Chondrocyte (in vitro differentiated cells): Measurements from ENCODE around the gene ZMYND15. TPM values are rescaled to one million over a fixed set of nuclear protein-coding genes. Genes with fewer than 3 reads are reported as not detected.

Source experiments
- DNase-seq: peaks from one replicate; pipeline ENCODE4 v3.0.0; 2021; ENCODE audit warnings: mixed read lengths, low spot score
- H3K27ac Mint-ChIP-seq: one replicate; pipeline ENCODE4 v1.8.0; 2021; ENCODE audit warnings: mild to moderate bottlenecking, moderate library complexity, mixed read lengths; ENCODE audit not compliant: unreplicated experiment
- H3K27me3 Mint-ChIP-seq: 2 replicates; pipeline ENCODE4 v1.8.0; 2021; ENCODE audit warnings: low read depth, mixed read lengths
- H3K36me3 Mint-ChIP-seq: 2 replicates; pipeline ENCODE4 v1.8.0; 2021; ENCODE audit warnings: low read depth, mixed read lengths
- H3K4me1 Mint-ChIP-seq: 2 replicates; pipeline ENCODE4 v1.8.0; 2021; ENCODE audit warnings: low read depth, mild to moderate bottlenecking, mixed read lengths
- H3K4me3 Mint-ChIP-seq: one replicate; pipeline ENCODE4 v1.8.0; 2021; ENCODE audit warnings: mild to moderate bottlenecking, moderate library complexity, mixed read lengths; ENCODE audit not compliant: unreplicated experiment
- H3K9me3 Mint-ChIP-seq: 2 replicates; pipeline ENCODE4 v1.8.0; 2021; ENCODE audit warnings: low read depth, mixed read lengths
- total RNA-seq: library from RNA; stranded (reverse); gene quantifications from 3 replicates; pipeline ENCODE4 v1.2.1, GENCODE V29; 2021
- TF ChIP-seq, protein P1 (sequence below): fragments of 200-600 bp; sonication (generic); IDR thresholded peaks from 2 replicates; pipeline ENCODE4 v1.5.0; 2021; ENCODE audit warnings: antibody characterized with exemption, mild to moderate bottlenecking, moderate library complexity

ZMYND15 gene
- total RNA-seq, 1 donor from 2014 or later, result 0.45 TPM

DNA sequence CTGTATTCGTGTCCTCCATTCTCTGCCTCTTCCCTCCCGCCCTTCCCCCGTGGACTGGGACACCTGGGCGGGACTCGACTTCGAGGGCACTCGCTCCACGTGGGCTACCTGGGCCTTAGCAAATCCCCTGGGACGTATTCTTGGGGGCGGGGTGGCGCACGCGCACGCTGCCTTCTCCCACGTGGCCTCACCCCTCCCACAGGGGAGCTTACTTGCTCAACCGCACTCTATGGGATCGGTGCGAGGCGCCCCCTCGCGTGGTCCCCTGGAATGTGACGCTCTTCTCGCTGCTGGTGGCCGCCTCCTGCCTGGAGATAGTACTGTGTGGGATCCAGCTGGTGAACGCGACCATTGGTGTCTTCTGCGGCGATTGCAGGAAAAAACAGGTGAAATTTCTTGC is 43.0 kb downstream of the ZMYND15 start:
- Mint-ChIP-seq H3K36me3 (no peaks in the 10 kb centered on the region), H3K4me3 (no peak overlapping the region), H3K4me1 (no peaks in the 10 kb centered on the region), H3K9me3 (no peaks in the 10 kb centered on the region), H3K27me3 (peaks cover 17% of the 10 kb centered on the region), H3K27ac (no peak overlapping the region)
- DNase-seq, result no peak
- TF ChIP-seq, protein P1, sequence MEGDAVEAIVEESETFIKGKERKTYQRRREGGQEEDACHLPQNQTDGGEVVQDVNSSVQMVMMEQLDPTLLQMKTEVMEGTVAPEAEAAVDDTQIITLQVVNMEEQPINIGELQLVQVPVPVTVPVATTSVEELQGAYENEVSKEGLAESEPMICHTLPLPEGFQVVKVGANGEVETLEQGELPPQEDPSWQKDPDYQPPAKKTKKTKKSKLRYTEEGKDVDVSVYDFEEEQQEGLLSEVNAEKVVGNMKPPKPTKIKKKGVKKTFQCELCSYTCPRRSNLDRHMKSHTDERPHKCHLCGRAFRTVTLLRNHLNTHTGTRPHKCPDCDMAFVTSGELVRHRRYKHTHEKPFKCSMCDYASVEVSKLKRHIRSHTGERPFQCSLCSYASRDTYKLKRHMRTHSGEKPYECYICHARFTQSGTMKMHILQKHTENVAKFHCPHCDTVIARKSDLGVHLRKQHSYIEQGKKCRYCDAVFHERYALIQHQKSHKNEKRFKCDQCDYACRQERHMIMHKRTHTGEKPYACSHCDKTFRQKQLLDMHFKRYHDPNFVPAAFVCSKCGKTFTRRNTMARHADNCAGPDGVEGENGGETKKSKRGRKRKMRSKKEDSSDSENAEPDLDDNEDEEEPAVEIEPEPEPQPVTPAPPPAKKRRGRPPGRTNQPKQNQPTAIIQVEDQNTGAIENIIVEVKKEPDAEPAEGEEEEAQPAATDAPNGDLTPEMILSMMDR, result no peak

DNA sequence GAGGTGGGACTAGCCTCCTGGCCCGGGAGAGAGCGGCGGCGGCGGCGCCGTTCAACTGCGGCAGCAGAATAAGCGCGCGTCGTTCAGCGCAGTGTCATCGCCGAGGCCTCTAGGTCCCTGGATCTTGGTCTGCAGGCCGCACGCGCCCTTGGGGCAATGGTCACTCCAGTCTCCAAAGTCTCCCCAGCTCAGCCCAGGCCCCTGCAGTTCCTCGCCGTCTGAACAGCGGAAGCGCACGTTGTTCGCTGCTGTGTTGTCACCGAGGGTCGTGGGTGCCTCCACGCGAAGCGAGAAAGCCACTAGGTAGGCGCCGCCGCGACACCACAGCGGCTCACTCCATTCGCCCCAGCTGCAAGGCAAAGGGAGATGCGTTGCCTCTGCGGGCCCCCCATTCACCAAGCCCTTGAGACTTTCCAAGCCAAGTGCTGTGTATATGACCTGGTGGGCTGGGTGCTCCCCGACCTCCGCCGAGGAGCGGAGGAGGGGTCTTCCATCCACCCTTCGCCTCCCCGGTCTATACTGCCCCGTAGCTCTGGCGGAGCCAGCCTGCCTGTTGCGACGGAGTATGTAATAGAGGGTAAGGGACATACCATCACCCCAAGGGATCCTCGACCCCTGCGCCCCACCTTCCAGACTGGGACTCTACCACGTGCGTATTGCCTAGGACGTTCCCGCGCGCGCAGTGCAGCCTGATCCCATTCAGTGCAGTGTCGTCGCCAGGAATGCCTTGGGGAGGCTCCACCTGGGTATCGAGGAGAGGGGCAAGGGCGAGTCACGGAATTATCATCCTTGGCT is 45.9 kb downstream of the ZMYND15 start:
- peaks cover 8% of the 10 kb centered on the region for H3K27me3 Mint-ChIP-seq
- no peak overlapping the region for H3K27ac Mint-ChIP-seq
- no peaks in the 10 kb centered on the region for H3K9me3 Mint-ChIP-seq
- no peak for DNase-seq
- no peak overlapping the region for H3K4me3 Mint-ChIP-seq
- H3K4me1 Mint-ChIP-seq, result peaks cover 15% of the 10 kb centered on the region
- no peaks in the 10 kb centered on the region for H3K36me3 Mint-ChIP-seq
- TF ChIP-seq, protein P1, result no peak

DNA sequence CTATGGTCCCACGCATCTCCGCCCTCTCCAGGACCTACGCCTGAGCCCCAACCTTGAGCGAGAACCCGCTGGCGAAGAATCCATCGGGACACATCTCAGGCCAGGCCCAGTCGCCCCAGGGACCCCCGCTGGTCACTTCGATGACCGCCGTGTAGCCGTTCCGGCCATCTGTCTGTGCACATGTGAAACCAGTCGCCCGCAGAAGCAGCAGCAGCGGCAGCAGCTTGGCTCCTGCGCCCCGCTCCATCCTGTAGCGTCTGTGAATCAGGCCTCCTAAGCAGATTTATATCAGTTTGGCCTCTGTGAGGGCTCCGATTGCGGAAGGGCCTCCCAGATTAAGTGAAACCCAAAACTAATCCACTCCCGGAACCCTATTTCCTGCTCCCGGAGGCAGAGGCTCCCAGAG is 46.5 kb downstream of the ZMYND15 start, which contains the start of gene VMO1:
Gene VMO1, minus strand, starts transcription at position 259 of the 406 bp plus-strand sequence. Its CDS starts 12 bp downstream, at position 247.
- DNase-seq, result no peak
- H3K36me3 Mint-ChIP-seq, result no peaks in the 10 kb centered on the region
- H3K27ac Mint-ChIP-seq, result no peak within 1 kb of the TSS
- H3K27me3 Mint-ChIP-seq, result peaks cover 6% of the 10 kb centered on the region
- no peak within 1 kb of the TSS for H3K4me3 Mint-ChIP-seq
- peaks cover 19% of the 10 kb centered on the region for H3K4me1 Mint-ChIP-seq
- TF ChIP-seq, protein P1, result no peak
- no peaks in the 10 kb centered on the region for H3K9me3 Mint-ChIP-seq

- Mint-ChIP-seq H3K27me3 (peaks cover 6% of the 10 kb centered on the region), H3K36me3 (no peaks in the 10 kb centered on the region), H3K4me3 (no peak overlapping the region), H3K9me3 (no peaks in the 10 kb centered on the region), H3K27ac (no peak overlapping the region), H3K4me1 (peaks cover 19% of the 10 kb centered on the region)
- TF ChIP-seq, protein P1, result no peak
- DNase-seq, result no peak
Measured at GRCh38 chr17:4786516-4786915, 46.9 kb downstream of the ZMYND15 start.

DNA sequence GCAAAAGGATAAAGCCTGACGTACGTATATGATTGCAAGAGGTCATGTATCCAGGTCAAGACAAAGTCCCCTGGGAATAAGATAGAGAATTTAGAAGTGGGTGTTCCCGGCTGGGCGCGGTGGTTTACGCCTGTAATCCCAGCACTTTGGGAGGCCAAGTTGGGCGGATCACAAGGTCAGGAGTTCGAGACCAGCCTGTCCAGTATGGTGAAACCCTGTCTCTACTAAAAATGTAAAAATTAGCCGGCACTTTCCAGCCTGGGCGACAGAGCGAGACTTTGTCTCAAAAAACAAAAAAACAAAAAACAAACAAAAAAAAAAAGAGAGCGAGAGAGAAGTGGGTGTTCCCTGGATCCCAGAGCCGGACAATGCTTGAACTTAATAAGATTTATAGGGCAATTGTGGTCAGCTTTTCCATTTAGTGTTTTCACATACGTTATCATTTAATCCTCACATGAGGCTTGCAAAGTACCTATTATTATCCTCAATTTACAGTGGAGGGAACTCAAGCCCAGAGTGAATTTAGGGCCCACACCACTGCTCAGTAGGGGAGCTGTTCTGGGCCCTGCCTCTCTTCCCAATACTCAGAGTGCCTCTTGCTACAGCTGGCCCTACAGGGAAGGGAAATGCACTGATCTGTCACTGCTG is 48.6 kb downstream of the ZMYND15 start:
- Mint-ChIP-seq H3K9me3 (no peaks in the 10 kb centered on the region), H3K27ac (no peak overlapping the region), H3K36me3 (no peaks in the 10 kb centered on the region), H3K4me1 (peaks cover 19% of the 10 kb centered on the region), H3K27me3 (no peaks in the 10 kb centered on the region), H3K4me3 (peak overlapping the region; percentile 31)
- DNase-seq, result no peak
- TF ChIP-seq, protein P1, result no peak
